Breast epithelium (tissue), 4 donors: Measurements from ENCODE around the gene GPSM3. TPM values are rescaled to one million over a fixed set of nuclear protein-coding genes. Genes with fewer than 3 reads are reported as not detected.

Experiments
- DNase-seq, 2 donors: peaks; one replicate each; pipeline ENCODE4 v3.0.0-alpha.2; 2019; ENCODE audit warnings: low spot score in 2 of 2
- H3K27ac ChIP-seq, 2 donors: fragments of 200-600 bp; sonication (generic) in 1 of 2; one replicate each; pipeline ENCODE4 v1.5.1; 2016 to 2019; ENCODE audit warnings: mild to moderate bottlenecking in 1 of 2
- H3K27me3 ChIP-seq, 2 donors: fragments of 200-600 bp; sonication (generic) in 1 of 2; one replicate each; pipeline versions ENCODE4 v1.5.1 to v1.6.0; 2017 to 2019; ENCODE audit warnings: control low read depth in 1 of 2, mild to moderate bottlenecking in 1 of 2
- H3K36me3 ChIP-seq: fragments of 200-600 bp; one replicate; pipeline ENCODE4 v1.5.1; 2019
- H3K4me1 ChIP-seq, 2 donors: fragments of 200-600 bp; sonication (generic); one replicate each; pipeline ENCODE4 v1.5.1; 2016 to 2019; ENCODE audit warnings: control low read depth in 1 of 2
- H3K4me3 ChIP-seq, 3 donors: fragments of 200-600 bp; sonication (generic); 1 replicate in 2 of 3; 2 replicates in 1 of 3; pipeline ENCODE4 v1.5.1; 2016 to 2019; ENCODE audit warnings: mild to moderate bottlenecking in 3 of 3, moderate library complexity in 2 of 3
- H3K9me3 ChIP-seq, 2 donors: fragments of 200-600 bp; sonication (generic) in 1 of 2; one replicate each; pipeline ENCODE4 v1.5.1; 2016 to 2019; ENCODE audit warnings: control low read depth in 1 of 2
- POLR2A ChIP-seq: fragments of 450-650 bp; IDR thresholded peaks from one replicate; pipeline ENCODE4 v1.6.1; 2016; ENCODE audit warnings: antibody characterized with exemption, mild to moderate bottlenecking, moderate library complexity
- POLR2AphosphoS5 ChIP-seq, 3 donors: sonication (generic); formaldehyde crosslinking; IDR thresholded peaks; one replicate each; pipeline ENCODE4 v1.6.1; 2017; ENCODE audit warnings: antibody characterized with exemption in 3 of 3
- intact Hi-C: fragments of 100-400 bp; cut with DNase I; formaldehyde crosslinking; loops from one replicate; pipeline ENCODE4 v1.15.1; 2023; ENCODE audit warnings: low total_unique reads
- total RNA-seq, 3 donors: library from RNA; depleted of rRNA; stranded (reverse); fragments of >200 nt; gene quantifications; one replicate each; pipeline ENCODE4 v1.1.0, GENCODE V29; 2016
- TF ChIP-seq, protein P1 (sequence below), 3 donors: fragments of 450-650 bp; IDR thresholded peaks; one replicate each; pipeline ENCODE4 v1.5.1; 2016 to 2017; ENCODE audit warnings: antibody characterized with exemption in 3 of 3, mild to moderate bottlenecking in 3 of 3, moderate library complexity in 3 of 3

GPSM3 gene, protein sequence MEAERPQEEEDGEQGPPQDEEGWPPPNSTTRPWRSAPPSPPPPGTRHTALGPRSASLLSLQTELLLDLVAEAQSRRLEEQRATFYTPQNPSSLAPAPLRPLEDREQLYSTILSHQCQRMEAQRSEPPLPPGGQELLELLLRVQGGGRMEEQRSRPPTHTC
- 10 to 100 TPM in 2 of 3 donors, 1 to 10 TPM in 1; 8.2 to 18.2 (median 11.3) TPM for total RNA-seq

- TF ChIP-seq, protein P1, sequence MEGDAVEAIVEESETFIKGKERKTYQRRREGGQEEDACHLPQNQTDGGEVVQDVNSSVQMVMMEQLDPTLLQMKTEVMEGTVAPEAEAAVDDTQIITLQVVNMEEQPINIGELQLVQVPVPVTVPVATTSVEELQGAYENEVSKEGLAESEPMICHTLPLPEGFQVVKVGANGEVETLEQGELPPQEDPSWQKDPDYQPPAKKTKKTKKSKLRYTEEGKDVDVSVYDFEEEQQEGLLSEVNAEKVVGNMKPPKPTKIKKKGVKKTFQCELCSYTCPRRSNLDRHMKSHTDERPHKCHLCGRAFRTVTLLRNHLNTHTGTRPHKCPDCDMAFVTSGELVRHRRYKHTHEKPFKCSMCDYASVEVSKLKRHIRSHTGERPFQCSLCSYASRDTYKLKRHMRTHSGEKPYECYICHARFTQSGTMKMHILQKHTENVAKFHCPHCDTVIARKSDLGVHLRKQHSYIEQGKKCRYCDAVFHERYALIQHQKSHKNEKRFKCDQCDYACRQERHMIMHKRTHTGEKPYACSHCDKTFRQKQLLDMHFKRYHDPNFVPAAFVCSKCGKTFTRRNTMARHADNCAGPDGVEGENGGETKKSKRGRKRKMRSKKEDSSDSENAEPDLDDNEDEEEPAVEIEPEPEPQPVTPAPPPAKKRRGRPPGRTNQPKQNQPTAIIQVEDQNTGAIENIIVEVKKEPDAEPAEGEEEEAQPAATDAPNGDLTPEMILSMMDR (IDR thresholded peaks at IDR 0.05) = no peak
- TF ChIP-seq POLR2AphosphoS5 (IDR thresholded peaks at IDR 0.05) = no peak
- TF ChIP-seq POLR2A = no peak
- intact Hi-C loops = no loop called here
- H3K27ac ChIP-seq = peak within 1 kb of the TSS; percentile 97 to 98
Measured at GRCh38 chr6:32192608-32193039, at the start of gene GPSM3. TSS of gene GPSM3 (minus strand) at chr6:32192643. CDS start at chr6:32192513, 130 bp downstream.

DNA sequence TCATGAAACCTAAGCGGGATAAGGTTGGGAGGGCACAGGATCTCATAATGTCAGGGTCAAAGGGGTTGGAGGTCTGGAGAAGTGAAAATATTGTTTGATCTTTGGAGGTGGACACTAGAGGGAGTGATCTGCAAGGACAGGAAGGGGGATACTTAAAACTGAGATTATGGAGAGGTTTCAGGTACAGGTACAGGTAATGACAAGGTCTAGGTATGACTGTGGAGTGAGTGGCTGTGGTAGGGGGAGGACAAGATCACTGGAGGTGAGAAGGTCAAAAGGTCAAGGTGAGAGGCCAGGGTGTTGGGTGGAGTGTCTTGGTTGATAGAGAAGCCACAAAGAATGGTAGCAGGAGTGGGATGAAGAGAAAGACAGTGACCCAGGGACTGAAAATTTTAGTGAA lies 48.2 kb upstream of the GPSM3 start:
- intact Hi-C loops = no loop called here
- Histone ChIP-seq H3K27ac (no peak overlapping the region), H3K4me3 (no peak overlapping the region), H3K4me1 (no peaks in the 10 kb centered on the region), H3K9me3 (no peaks in the 10 kb centered on the region), H3K27me3 (no peaks in the 10 kb centered on the region), H3K36me3 (no peaks in the 10 kb centered on the region)
- TF ChIP-seq, protein P1 (IDR thresholded peaks at IDR 0.05) = no peak
- TF ChIP-seq POLR2A = no peak
- no peak for TF ChIP-seq POLR2AphosphoS5 (IDR thresholded peaks at IDR 0.05)
- no peak for DNase-seq

More at GRCh38 chr6:32192608-32193039, at the start of gene GPSM3:
- no peaks in the 10 kb centered on the region for H3K36me3 ChIP-seq
- H3K4me3 ChIP-seq = peak within 1 kb of the TSS; percentile 32 to 74 (median 42)
- no peak for DNase-seq
- H3K4me1 ChIP-seq = peaks cover 3 to 12% of the 10 kb centered on the region in 2 donors
- H3K9me3 ChIP-seq = no peaks in the 10 kb centered on the region
- H3K27me3 ChIP-seq = no peaks in the 10 kb centered on the region

DNA sequence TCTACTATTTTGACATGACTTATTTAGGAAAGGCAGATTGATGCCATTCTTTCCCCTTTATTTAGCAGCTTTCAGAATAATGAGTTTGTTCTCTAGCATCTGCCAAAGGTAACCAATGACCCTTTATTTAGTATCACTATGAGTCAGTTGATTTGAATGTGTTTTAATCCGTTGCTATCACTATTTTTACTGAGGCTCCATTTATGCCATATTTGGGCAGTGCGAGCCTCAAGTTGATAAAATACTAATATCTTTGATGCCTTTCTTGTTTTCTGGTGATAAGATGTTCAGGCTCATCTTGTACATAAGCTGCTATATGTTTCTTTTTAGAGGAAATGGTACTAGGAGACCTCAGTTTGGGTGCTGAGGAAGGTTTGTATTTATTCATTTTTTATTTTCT lies 47.0 kb upstream of the GPSM3 start:
- intact Hi-C loops = no loop called here
- TF ChIP-seq, protein P1 (IDR thresholded peaks at IDR 0.05) = no peak
- TF ChIP-seq POLR2AphosphoS5 (IDR thresholded peaks at IDR 0.05) = no peak
- Histone ChIP-seq H3K27ac (no peak overlapping the region), H3K9me3 (no peaks in the 10 kb centered on the region), H3K27me3 (no peaks in the 10 kb centered on the region), H3K4me3 (no peak overlapping the region), H3K36me3 (no peaks in the 10 kb centered on the region), H3K4me1 (no peaks in the 10 kb centered on the region)
- no peak for DNase-seq

- Histone ChIP-seq H3K27me3 (no peaks in the 10 kb centered on the region), H3K4me3 (no peak overlapping the region), H3K27ac (peak overlapping the region in 1 of 2 donors; percentile 54), H3K9me3 (no peaks in the 10 kb centered on the region), H3K4me1 (no peaks in the 10 kb centered on the region), H3K36me3 (no peaks in the 10 kb centered on the region)
- no peak for DNase-seq
- intact Hi-C loops = no loop called here
- TF ChIP-seq POLR2AphosphoS5 (IDR thresholded peaks at IDR 0.05) (no peak), POLR2A (no peak)
- TF ChIP-seq, protein P1 (IDR thresholded peaks at IDR 0.05) = no peak
Measured at GRCh38 chr6:32234934-32235333, 42.5 kb upstream of the GPSM3 start.

DNA sequence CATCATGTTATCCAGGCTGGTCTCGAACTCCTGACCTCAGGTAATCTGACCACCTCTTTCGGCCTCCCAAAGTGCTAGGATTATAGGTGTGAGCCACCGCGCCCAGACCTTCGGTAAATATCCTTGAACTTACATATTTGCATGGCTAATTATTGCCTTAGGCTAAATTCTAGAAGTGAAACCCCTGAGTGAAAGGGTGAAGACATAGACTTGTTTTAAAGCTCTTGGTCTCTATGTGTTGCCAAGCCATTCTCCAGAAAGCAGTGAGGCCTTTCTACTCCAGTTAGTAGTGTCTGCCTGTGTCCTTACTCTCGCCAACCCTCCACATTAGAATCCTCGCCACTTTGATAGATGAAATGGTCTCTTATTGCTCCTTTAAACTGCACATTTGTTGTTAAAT lies 34.0 kb upstream of the GPSM3 start:
- no peaks in the 10 kb centered on the region for H3K27me3 ChIP-seq
- no peak overlapping the region for H3K4me3 ChIP-seq
- no peak for DNase-seq
- H3K36me3 ChIP-seq = no peaks in the 10 kb centered on the region
- H3K27ac ChIP-seq = no peak overlapping the region
- TF ChIP-seq POLR2A = no peak
- TF ChIP-seq, protein P1 (IDR thresholded peaks at IDR 0.05) = no peak
- TF ChIP-seq POLR2AphosphoS5 (IDR thresholded peaks at IDR 0.05) = no peak
- no peaks in the 10 kb centered on the region for H3K4me1 ChIP-seq
- intact Hi-C loops = no loop called here
- no peaks in the 10 kb centered on the region for H3K9me3 ChIP-seq
